ENCODE data around the gene TRIB2.
A peak's percentile ranks its signal among the peaks of the same experiment; 100 is the strongest.
"Not testable (repeated sequence)": the region's sequence is repeated elsewhere in the genome, so short reads cannot be mapped to it uniquely, and the experiment has no call there.

The TRIB2 gene

GRCh38 chr2:12716282-12717190 lies at the start of gene TRIB2:
Gene TRIB2, plus strand, starts transcription at chr2:12716936. Its CDS starts 1,372 bp downstream, at chr2:12718308.
- peak; percentile 89 for DNase-seq

GRCh38 chr2:12669036-12669435 lies 47.7 kb upstream of the TRIB2 start:
- no peak for DNase-seq

GRCh38 chr2:12672711-12673315 lies 43.9 kb upstream of the TRIB2 start:
- DNase-seq: no peak

GRCh38 chr2:12674644-12675328 lies 42.0 kb upstream of the TRIB2 start:
- peak; percentile 37 for DNase-seq

GRCh38 chr2:12675352-12675795 lies 41.4 kb upstream of the TRIB2 start:
- peak; percentile 86 for DNase-seq

- DNase-seq: no peak
Measured at GRCh38 chr2:12675801-12676200, 40.9 kb upstream of the TRIB2 start.

- DNase-seq: no peak
Measured at GRCh38 chr2:12676771-12677170, 40.0 kb upstream of the TRIB2 start.

- no peak for DNase-seq
Measured at GRCh38 chr2:12678186-12678585, 38.5 kb upstream of the TRIB2 start.

- DNase-seq: no peak
Measured at GRCh38 chr2:12679550-12680072, 37.1 kb upstream of the TRIB2 start.

- not testable (repeated sequence) for DNase-seq
Measured at GRCh38 chr2:12680115-12680514, 36.6 kb upstream of the TRIB2 start.

- no peak for DNase-seq
Measured at GRCh38 chr2:12682017-12682416, 34.7 kb upstream of the TRIB2 start.

- DNase-seq: no peak
Measured at GRCh38 chr2:12683457-12684100, 33.2 kb upstream of the TRIB2 start.

- no peak for DNase-seq
Measured at GRCh38 chr2:12684471-12684936, 32.2 kb upstream of the TRIB2 start.

- no peak for DNase-seq
Measured at GRCh38 chr2:12685145-12685544, 31.6 kb upstream of the TRIB2 start.

- no peak for DNase-seq
Measured at GRCh38 chr2:12685956-12686355, 30.8 kb upstream of the TRIB2 start.

GRCh38 chr2:12686708-12687283 lies 29.9 kb upstream of the TRIB2 start:
- DNase-seq: no peak

- DNase-seq: no peak
Measured at GRCh38 chr2:12688091-12688490, 28.6 kb upstream of the TRIB2 start.

- DNase-seq: no peak
Measured at GRCh38 chr2:12688893-12689292, 27.8 kb upstream of the TRIB2 start.

GRCh38 chr2:12693509-12693908 lies 23.2 kb upstream of the TRIB2 start:
- DNase-seq: no peak

- peak; percentile 49 for DNase-seq
Measured at GRCh38 chr2:12694990-12695774, 21.6 kb upstream of the TRIB2 start.

GRCh38 chr2:12697617-12698016 lies 19.1 kb upstream of the TRIB2 start:
- DNase-seq: no peak

All from hematopoietic multipotent progenitor cell treated with erythropoietin and hydrocortisone succinate and interleukin-3 and kit ligand, for 8 days (in vitro differentiated cells).